ENCODE measurements around the gene KCNQ2. TPM values are rescaled to one million over a fixed set of nuclear protein-coding genes. Genes with fewer than 3 reads are reported as not detected.

Gene KCNQ2
- total RNA-seq, 1 experiment from 2014 or later, result not detected

GRCh38 chr20:63374504-63374903 is 98.0 kb downstream of the KCNQ2 start:
- intact Hi-C loops (cut with micrococcal nuclease; ENCODE audit: unreplicated experiment), result no loop called here
- CTCF ChIA-PET, result no interaction called here
- DNase-seq, result no peak
- no peaks in the 10 kb centered on the region for H3K36me3 ChIP-seq (ENCODE audit: low read depth)
- POLR2A ChIA-PET (ENCODE audit: unreplicated experiment), result no interaction called here
- H3K4me2 ChIP-seq, result no peak overlapping the region
- no peaks in the 10 kb centered on the region for H3K9me3 ChIP-seq (ENCODE audit: insufficient read depth, low read depth)
- H3K4me1 ChIP-seq (replicated peaks; ENCODE audit: insufficient read depth), result no peaks in the 10 kb centered on the region
- H3K27ac ChIP-seq, result no peak overlapping the region
- BruUV-seq (replicated peaks), result no TSS peak
- no peaks in the 10 kb centered on the region for H3K9me2 ChIP-seq (ENCODE audit: insufficient read depth)
- H3K79me2 ChIP-seq (ENCODE audit: low read depth), result no peaks in the 10 kb centered on the region
- H4K20me1 ChIP-seq (ENCODE audit: insufficient read depth), result peaks cover 18% of the 10 kb centered on the region
- TF ChIP-seq EZH2 (IDR thresholded peaks at IDR 0.05; ENCODE audit: low read depth) (no peak), CTCF (conservative IDR thresholded peaks at IDR 0.05) (no peak)
- H3F3A ChIP-seq (ENCODE audit: insufficient read depth, low read depth), result no peaks in the 10 kb centered on the region
- peaks cover 93% of the 10 kb centered on the region for H3K27me3 ChIP-seq (ENCODE audit: insufficient read depth, low read depth)
- H2AFZ ChIP-seq, result no peak overlapping the region
- no peak overlapping the region for H3K4me3 ChIP-seq

- H3K79me2 ChIP-seq (ENCODE audit: low read depth), result no peaks in the 10 kb centered on the region
- no TSS peak for BruUV-seq (replicated peaks)
- no peak overlapping the region for H3K4me2 ChIP-seq
- intact Hi-C loops (cut with micrococcal nuclease; ENCODE audit: unreplicated experiment), result no loop called here
- H4K20me1 ChIP-seq (ENCODE audit: insufficient read depth), result peaks cover 18% of the 10 kb centered on the region
- no peaks in the 10 kb centered on the region for H3F3A ChIP-seq (ENCODE audit: insufficient read depth, low read depth)
- peaks cover 93% of the 10 kb centered on the region for H3K27me3 ChIP-seq (ENCODE audit: insufficient read depth, low read depth)
- POLR2A ChIA-PET (ENCODE audit: unreplicated experiment), result no interaction called here
- H2AFZ ChIP-seq, result no peak overlapping the region
- H3K9me2 ChIP-seq (ENCODE audit: insufficient read depth), result no peaks in the 10 kb centered on the region
- TF ChIP-seq EZH2 (IDR thresholded peaks at IDR 0.05; ENCODE audit: low read depth), result no peak
- no peak for TF ChIP-seq CTCF (conservative IDR thresholded peaks at IDR 0.05)
- no peak overlapping the region for H3K4me3 ChIP-seq
- CTCF ChIA-PET, result no interaction called here
- H3K9me3 ChIP-seq (ENCODE audit: insufficient read depth, low read depth), result no peaks in the 10 kb centered on the region
- no peaks in the 10 kb centered on the region for H3K4me1 ChIP-seq (replicated peaks; ENCODE audit: insufficient read depth)
- DNase-seq, result no peak
- no peak overlapping the region for H3K27ac ChIP-seq
- no peaks in the 10 kb centered on the region for H3K36me3 ChIP-seq (ENCODE audit: low read depth)
Observed at GRCh38 chr20:63373996-63374395, 98.5 kb downstream of the KCNQ2 start.

- no peak overlapping the region for H2AFZ ChIP-seq
- H4K20me1 ChIP-seq (ENCODE audit: insufficient read depth), result peaks cover 18% of the 10 kb centered on the region; the same call in 1 of the 2 replicates
- TF ChIP-seq CTCF (conservative IDR thresholded peaks at IDR 0.05) (no peak), EZH2 (IDR thresholded peaks at IDR 0.05; ENCODE audit: low read depth) (no peak)
- H3K27ac ChIP-seq, result no peak overlapping the region
- POLR2A ChIA-PET (ENCODE audit: unreplicated experiment), result no interaction called here
- no peaks in the 10 kb centered on the region for H3K4me1 ChIP-seq (replicated peaks; ENCODE audit: insufficient read depth)
- DNase-seq, result no peak
- no TSS peak for BruUV-seq (replicated peaks)
- H3K4me2 ChIP-seq, result no peak overlapping the region
- no peak overlapping the region for H3K4me3 ChIP-seq
- intact Hi-C loops (cut with micrococcal nuclease; ENCODE audit: unreplicated experiment), result no loop called here
- H3K27me3 ChIP-seq (ENCODE audit: insufficient read depth, low read depth), result peaks cover 93% of the 10 kb centered on the region
- no peaks in the 10 kb centered on the region for H3K9me3 ChIP-seq (ENCODE audit: insufficient read depth, low read depth)
- H3K9me2 ChIP-seq (ENCODE audit: insufficient read depth), result no peaks in the 10 kb centered on the region
- H3K79me2 ChIP-seq (ENCODE audit: low read depth), result no peaks in the 10 kb centered on the region
- CTCF ChIA-PET, result no interaction called here
- H3K36me3 ChIP-seq (ENCODE audit: low read depth), result no peaks in the 10 kb centered on the region
- H3F3A ChIP-seq (ENCODE audit: insufficient read depth, low read depth), result no peaks in the 10 kb centered on the region
Observed at GRCh38 chr20:63372971-63373885, 99.2 kb downstream of the KCNQ2 start.
